Right atrium auricular region (tissue), 2 donors: ENCODE measurements around the gene SERGEF. TPM values are rescaled to one million over a fixed set of nuclear protein-coding genes. Genes with fewer than 3 reads are reported as not detected.

Experiments used
- DNase-seq: peaks from one replicate; pipeline ENCODE4 v3.0.0-alpha.2; 2019; ENCODE audit warnings: low spot score
- H3K27ac ChIP-seq, 2 donors: fragments of 200-600 bp; sonication (generic); 1 replicate in 1 of 2; 2 replicates in 1 of 2; pipeline ENCODE4 v1.5.1; 2016 to 2019
- H3K27me3 ChIP-seq, 2 donors: fragments of 200-600 bp; sonication (generic); one replicate each; pipeline versions ENCODE4 v1.5.1 to v1.6.0; 2017 to 2019
- H3K36me3 ChIP-seq: fragments of 200-600 bp; sonication (generic); one replicate; pipeline ENCODE4 v1.5.1; 2016
- H3K4me1 ChIP-seq, 2 donors: fragments of 200-600 bp; sonication (generic); one replicate each; pipeline versions ENCODE4 v1.5.1 to v1.6.0; 2017 to 2019
- H3K4me3 ChIP-seq, 2 donors: fragments of 200-600 bp; sonication (generic); 1 replicate in 1 of 2; 2 replicates in 1 of 2; pipeline ENCODE4 v1.5.1; 2017 to 2019; ENCODE audit warnings: mild to moderate bottlenecking in 1 of 2, moderate library complexity in 1 of 2
- H3K9me3 ChIP-seq, 2 donors: fragments of 200-600 bp; sonication (generic); one replicate each; pipeline ENCODE4 v1.5.1; 2019
- CTCF ChIP-seq, 2 donors: fragments of 200-600 bp; sonication (generic); IDR thresholded peaks; one replicate each; pipeline ENCODE4 v1.5.1; 2019; ENCODE audit warnings: antibody characterized with exemption in 2 of 2
- total RNA-seq, 2 donors: library from RNA; depleted of rRNA; stranded (reverse); fragments of >200 nt; gene quantifications; one replicate each; pipeline ENCODE4 v1.1.0, GENCODE V29; 2016

Gene SERGEF
- total RNA-seq, 2 donors from 2014 or later = 18.1 to 27.6 TPM

GRCh38 chr11:17777738-17778091, 235.1 kb downstream of the SERGEF start:
- no peaks in the 10 kb centered on the region for H3K27me3 ChIP-seq
- H3K9me3 ChIP-seq = no peaks in the 10 kb centered on the region
- no peak overlapping the region for H3K4me3 ChIP-seq
- no peak for DNase-seq
- H3K4me1 ChIP-seq = no peaks in the 10 kb centered on the region
- no peak overlapping the region for H3K27ac ChIP-seq
- TF ChIP-seq CTCF (IDR thresholded peaks at IDR 0.05) = no peak
- no peaks in the 10 kb centered on the region for H3K36me3 ChIP-seq

- TF ChIP-seq CTCF (IDR thresholded peaks at IDR 0.05) = no peak
- Histone ChIP-seq H3K27ac (no peak overlapping the region), H3K27me3 (no peaks in the 10 kb centered on the region), H3K4me1 (no peaks in the 10 kb centered on the region), H3K9me3 (no peaks in the 10 kb centered on the region), H3K36me3 (no peaks in the 10 kb centered on the region), H3K4me3 (no peak overlapping the region)
- DNase-seq = no peak
Observed at GRCh38 chr11:17777086-17777737, 235.6 kb downstream of the SERGEF start.

GRCh38 chr11:17776212-17776875, 236.5 kb downstream of the SERGEF start:
- no peak for TF ChIP-seq CTCF (IDR thresholded peaks at IDR 0.05)
- Histone ChIP-seq H3K36me3 (no peaks in the 10 kb centered on the region), H3K4me3 (no peak overlapping the region), H3K27ac (no peak overlapping the region), H3K9me3 (no peaks in the 10 kb centered on the region), H3K4me1 (no peaks in the 10 kb centered on the region), H3K27me3 (no peaks in the 10 kb centered on the region)
- DNase-seq = no peak

- H3K9me3 ChIP-seq = no peaks in the 10 kb centered on the region
- no peak for TF ChIP-seq CTCF (IDR thresholded peaks at IDR 0.05)
- H3K4me3 ChIP-seq = no peak overlapping the region
- DNase-seq = no peak
- H3K4me1 ChIP-seq = no peaks in the 10 kb centered on the region
- no peaks in the 10 kb centered on the region for H3K36me3 ChIP-seq
- no peaks in the 10 kb centered on the region for H3K27me3 ChIP-seq
- no peak overlapping the region for H3K27ac ChIP-seq
Observed at GRCh38 chr11:17775507-17776211, 237.2 kb downstream of the SERGEF start.

GRCh38 chr11:17775035-17775348, 237.9 kb downstream of the SERGEF start:
- DNase-seq = no peak
- no peak overlapping the region for H3K4me3 ChIP-seq

More at GRCh38 chr11:17775035-17775348, 237.9 kb downstream of the SERGEF start:
- H3K27me3 ChIP-seq = no peaks in the 10 kb centered on the region
- no peak overlapping the region for H3K27ac ChIP-seq
- H3K9me3 ChIP-seq = no peaks in the 10 kb centered on the region
- no peaks in the 10 kb centered on the region for H3K36me3 ChIP-seq
- no peak for TF ChIP-seq CTCF (IDR thresholded peaks at IDR 0.05)
- H3K4me1 ChIP-seq = peaks cover 0 to 5% of the 10 kb centered on the region in 2 donors
